Heart left ventricle (tissue), 13 donors: ENCODE data around the gene IRF1.

Experiments
- POLR2A ChIP-seq, 2 donors: fragments of 450-650 bp; IDR thresholded peaks; one replicate each; pipeline ENCODE4 v1.6.1; 2017; ENCODE audit warnings: antibody characterized with exemption in 2 of 2, mild to moderate bottlenecking in 2 of 2, moderate library complexity in 2 of 2
- TF ChIP-seq, protein P1 (sequence below), 12 donors: fragments of 200-600 bp; sonication (generic) in 4 of 12; IDR thresholded peaks; one replicate each; pipeline versions ENCODE4 v1.5.0 to v1.8.0; 2018 to 2022; ENCODE audit warnings: antibody characterized with exemption in 12 of 12, mild to moderate bottlenecking in 5 of 12
- donor health status: ischemic (EF 13 %, LVEDD 7.1; RV severe dilation, severe dysfunction).
- donor health status: DM: no; HTN: yes; CAD: no.
- donor health status: DM: no; HTN: no; CAD: no.
- donor health status: ischemic (EF 25% LVEDD 6.9; RV normal size, moderate dysfunction).
- donor health status: ischemic (EF 25% LVEDD 5.7; RV mildly dilated, moderate dysfunction).
- donor health status: ischemic (EF 35%, LVEDD 5.7; RV mildly dilated, moderate dysfunction).
- donor health status: nonischemic (EF 11% LVEDD 7.7; RV severe dilation, severe dysfunction).
- donor health status: DM: yes; HTN: yes; CAD: no.
- donor health status: PGD.
- donor health status: ischemic (EF 29% LVEDD 5.4; RV normal size, mild dysfunction).
- donor health status: nonischemic (EF 23%, LVEDD 6.1; RV moderate dilation, normal function).

DNA sequence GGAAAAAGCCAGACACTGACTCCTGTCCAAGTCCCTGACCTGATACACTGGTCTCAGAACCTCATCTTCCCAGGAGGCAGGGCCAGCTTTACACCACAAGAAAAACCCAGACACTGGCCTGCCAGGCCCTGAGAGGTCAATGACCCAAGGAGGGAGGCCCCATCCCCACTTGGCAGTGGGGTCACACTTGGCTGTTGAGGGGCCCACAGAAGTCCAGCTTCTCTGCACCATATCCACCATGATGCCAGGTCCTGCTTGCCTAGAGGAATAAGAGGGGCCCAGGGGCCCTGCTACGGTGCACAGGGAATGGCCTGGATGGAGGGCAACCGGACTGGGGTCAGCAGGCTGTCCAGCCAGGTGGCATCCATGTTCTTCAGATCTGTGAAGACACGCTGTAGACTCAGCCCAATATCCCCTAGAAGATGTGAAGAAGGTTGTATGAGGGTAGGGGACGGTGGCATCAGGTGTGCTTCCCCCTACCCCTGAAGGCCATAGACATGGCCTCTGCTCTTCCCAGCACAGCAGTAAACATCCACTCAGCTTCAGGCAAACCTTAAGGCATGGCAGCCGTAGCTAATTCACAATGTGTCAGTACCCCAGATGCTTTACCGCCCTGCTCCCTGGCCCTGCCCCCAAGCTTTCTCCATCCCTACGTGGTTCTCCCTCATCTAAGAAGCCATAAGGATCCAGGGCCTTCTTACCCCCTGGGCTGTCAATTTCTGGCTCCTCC, 6.7 kb downstream of the IRF1 start:
- TF ChIP-seq, protein P1, sequence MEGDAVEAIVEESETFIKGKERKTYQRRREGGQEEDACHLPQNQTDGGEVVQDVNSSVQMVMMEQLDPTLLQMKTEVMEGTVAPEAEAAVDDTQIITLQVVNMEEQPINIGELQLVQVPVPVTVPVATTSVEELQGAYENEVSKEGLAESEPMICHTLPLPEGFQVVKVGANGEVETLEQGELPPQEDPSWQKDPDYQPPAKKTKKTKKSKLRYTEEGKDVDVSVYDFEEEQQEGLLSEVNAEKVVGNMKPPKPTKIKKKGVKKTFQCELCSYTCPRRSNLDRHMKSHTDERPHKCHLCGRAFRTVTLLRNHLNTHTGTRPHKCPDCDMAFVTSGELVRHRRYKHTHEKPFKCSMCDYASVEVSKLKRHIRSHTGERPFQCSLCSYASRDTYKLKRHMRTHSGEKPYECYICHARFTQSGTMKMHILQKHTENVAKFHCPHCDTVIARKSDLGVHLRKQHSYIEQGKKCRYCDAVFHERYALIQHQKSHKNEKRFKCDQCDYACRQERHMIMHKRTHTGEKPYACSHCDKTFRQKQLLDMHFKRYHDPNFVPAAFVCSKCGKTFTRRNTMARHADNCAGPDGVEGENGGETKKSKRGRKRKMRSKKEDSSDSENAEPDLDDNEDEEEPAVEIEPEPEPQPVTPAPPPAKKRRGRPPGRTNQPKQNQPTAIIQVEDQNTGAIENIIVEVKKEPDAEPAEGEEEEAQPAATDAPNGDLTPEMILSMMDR (IDR thresholded peaks at IDR 0.05) = no peak
- TF ChIP-seq POLR2A (IDR thresholded peaks at IDR 0.05) = no peak
